IMR-90 (cell line): ENCODE measurements around the gene ACAD9.

ENCODE experiments used
- FOS ChIP-seq: fragments of 150-350 bp; IDR thresholded peaks from 2 replicates; pipeline ENCODE4 v1.6.1; 2016; ENCODE audit warnings: low read depth, low read length
- POLR2A ChIP-seq: IDR thresholded peaks from 2 replicates; pipeline ENCODE4 v1.6.1; 2012; ENCODE audit warnings: mild to moderate bottlenecking, low read depth, low read length
- TF ChIP-seq, protein P1 (sequence below): conservative IDR thresholded peaks from 2 replicates; pipeline ENCODE4 v1.5.1; 2012; ENCODE audit warnings: mild to moderate bottlenecking, low read depth, low read length, improper control_type of control experiment
- TF ChIP-seq, protein P2 (sequence below): fragments of 150-350 bp; IDR thresholded peaks from 2 replicates; pipeline ENCODE4 v1.6.1; 2017; ENCODE audit warnings: mild to moderate bottlenecking, antibody characterized with exemption, low read length, low read depth

DNA sequence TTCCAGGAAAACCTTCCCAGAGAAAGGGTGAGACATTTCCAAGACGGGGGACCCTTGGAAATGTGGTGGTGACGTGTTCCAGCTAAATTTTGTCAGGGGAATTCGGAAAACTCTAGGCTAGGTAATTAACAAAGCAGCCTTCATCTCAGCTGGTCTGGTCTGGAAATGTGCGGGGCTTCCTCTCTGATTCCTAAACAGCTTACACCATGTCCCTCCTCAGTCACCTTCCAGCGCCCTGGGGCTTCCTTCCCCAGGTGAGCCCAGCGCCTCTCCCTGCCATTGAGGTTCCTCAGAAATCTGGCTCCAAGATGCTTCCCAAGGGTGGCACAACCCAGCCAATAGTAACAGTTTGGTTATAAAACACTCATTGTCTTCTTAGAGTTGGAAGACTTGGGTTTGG lies 571 bp downstream of the ACAD9 start:
- TF ChIP-seq, protein P1, sequence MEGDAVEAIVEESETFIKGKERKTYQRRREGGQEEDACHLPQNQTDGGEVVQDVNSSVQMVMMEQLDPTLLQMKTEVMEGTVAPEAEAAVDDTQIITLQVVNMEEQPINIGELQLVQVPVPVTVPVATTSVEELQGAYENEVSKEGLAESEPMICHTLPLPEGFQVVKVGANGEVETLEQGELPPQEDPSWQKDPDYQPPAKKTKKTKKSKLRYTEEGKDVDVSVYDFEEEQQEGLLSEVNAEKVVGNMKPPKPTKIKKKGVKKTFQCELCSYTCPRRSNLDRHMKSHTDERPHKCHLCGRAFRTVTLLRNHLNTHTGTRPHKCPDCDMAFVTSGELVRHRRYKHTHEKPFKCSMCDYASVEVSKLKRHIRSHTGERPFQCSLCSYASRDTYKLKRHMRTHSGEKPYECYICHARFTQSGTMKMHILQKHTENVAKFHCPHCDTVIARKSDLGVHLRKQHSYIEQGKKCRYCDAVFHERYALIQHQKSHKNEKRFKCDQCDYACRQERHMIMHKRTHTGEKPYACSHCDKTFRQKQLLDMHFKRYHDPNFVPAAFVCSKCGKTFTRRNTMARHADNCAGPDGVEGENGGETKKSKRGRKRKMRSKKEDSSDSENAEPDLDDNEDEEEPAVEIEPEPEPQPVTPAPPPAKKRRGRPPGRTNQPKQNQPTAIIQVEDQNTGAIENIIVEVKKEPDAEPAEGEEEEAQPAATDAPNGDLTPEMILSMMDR = no peak
- TF ChIP-seq POLR2A (no peak), FOS (no peak)
- TF ChIP-seq, protein P2, sequence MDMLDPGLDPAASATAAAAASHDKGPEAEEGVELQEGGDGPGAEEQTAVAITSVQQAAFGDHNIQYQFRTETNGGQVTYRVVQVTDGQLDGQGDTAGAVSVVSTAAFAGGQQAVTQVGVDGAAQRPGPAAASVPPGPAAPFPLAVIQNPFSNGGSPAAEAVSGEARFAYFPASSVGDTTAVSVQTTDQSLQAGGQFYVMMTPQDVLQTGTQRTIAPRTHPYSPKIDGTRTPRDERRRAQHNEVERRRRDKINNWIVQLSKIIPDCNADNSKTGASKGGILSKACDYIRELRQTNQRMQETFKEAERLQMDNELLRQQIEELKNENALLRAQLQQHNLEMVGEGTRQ = no peak
